K562 (cell line): ENCODE results near the gene SNAPC3. TPM values are rescaled to one million over a fixed set of nuclear protein-coding genes. Genes with fewer than 3 reads are reported as not detected.

Experiments used
- ATAC-seq: fragments of 200-7000 bp; cut with Tn5 transposase; 3 replicates; pipeline ENCODE4 v1.9.1; 2020; ENCODE audit warnings: moderate library complexity
- BruUV-seq: library from RNA; stranded (reverse); fragments of 400-500 nt; replicated peaks from 2 replicates; lab custom pipeline; 2021; lab: Mats Ljungman, UMichigan
- CTCF ChIA-PET: fragments of 300-600 bp; formaldehyde crosslinking; extraction: SDS; loops from one replicate; lab custom pipeline; 2021; ENCODE audit warnings: low intra/inter-chr PET ratio; lab: Yijun Ruan, JAX
- POLR2A ChIA-PET: fragments of 300-600, 350-650 bp; sonication (Branson Sonifier 250); formaldehyde crosslinking; extraction: SDS; loops from one replicate; lab custom pipeline; 2021; ENCODE audit warnings: antibody characterized with exemption, inconsistent platforms; lab: Yijun Ruan, JAX
- DNase-seq, 4 experiments: peaks; one replicate each; pipeline versions ENCODE4 v3.0.0 to v3.0.0-alpha.2; 2011 to 2018; ENCODE audit warnings: low spot score in 3 of 4, mixed read lengths in 3 of 4; ENCODE audit errors: extremely low read depth in 1 of 4
- FAIRE-seq: peaks from 2 replicates; lab custom pipeline; 2011; peaks lifted over from hg19 to GRCh38; lab: Jason Lieb, UNC
- H2AFZ ChIP-seq: 2 replicates; pipeline ENCODE4 v1.6.0; 2011; ENCODE audit warnings: low read depth, low read length, control low read depth, inconsistent platforms
- H3K27ac ChIP-seq: fragments of 200-600 bp; 3 replicates; pipeline ENCODE4 v1.8.0; 2011; ENCODE audit warnings: low read depth, mild to moderate bottlenecking, control low read depth, inconsistent platforms, low read length, moderate library complexity, mixed read lengths; ENCODE audit errors: extremely low read depth
- H3K27me3 ChIP-seq, 2 experiments: fragments of 300-600 bp in 1 of 2; 2 replicates in 1 of 2; 3 replicates in 1 of 2; pipeline versions ENCODE4 v1.6.0 to v1.8.0; 2011; ENCODE audit warnings: inconsistent platforms in 2 of 2, low read length in 2 of 2, mild to moderate bottlenecking in 1 of 2, mixed read lengths in 1 of 2, moderate library complexity in 1 of 2; ENCODE audit not compliant: control insufficient read depth in 2 of 2, insufficient read depth in 2 of 2
- H3K36me3 ChIP-seq: fragments of 300-600 bp; 3 replicates; pipeline ENCODE4 v1.8.0; 2011; ENCODE audit warnings: mild to moderate bottlenecking, low read length, inconsistent platforms; ENCODE audit not compliant: control insufficient read depth, insufficient read depth
- H3K4me1 ChIP-seq, 2 experiments: fragments of 200-600 bp in 1 of 2; replicated peaks in 1 of 2; 2 replicates in 1 of 2; 3 replicates in 1 of 2; pipeline versions ENCODE4 v1.5.1 to v1.8.0; 2011; ENCODE audit warnings: inconsistent platforms in 2 of 2, low read length in 2 of 2, mild to moderate bottlenecking in 1 of 2, mixed read lengths in 1 of 2, moderate library complexity in 1 of 2; ENCODE audit not compliant: control insufficient read depth in 2 of 2, insufficient read depth in 2 of 2
- H3K4me2 ChIP-seq: 2 replicates; pipeline ENCODE4 v1.6.1; 2011; ENCODE audit warnings: low read length, control low read depth, inconsistent platforms, mixed read lengths; ENCODE audit not compliant: insufficient read depth
- H3K4me3 ChIP-seq: fragments of 200-600 bp; sonication (generic), shearing (Covaris generic); 2 replicates; pipeline ENCODE4 v1.5.1; 2016; ENCODE audit warnings: control low read depth, inconsistent platforms
- H3K79me2 ChIP-seq: fragments of 200-600 bp; 3 replicates; pipeline ENCODE4 v1.8.0; 2011; ENCODE audit warnings: low read length, inconsistent platforms; ENCODE audit not compliant: control insufficient read depth, insufficient read depth
- H3K9ac ChIP-seq, 2 experiments: 2 replicates each; pipeline versions ENCODE4 v1.6.0 to v1.6.1; 2011; ENCODE audit warnings: low read depth in 2 of 2, low read length in 2 of 2, control low read depth in 1 of 2, inconsistent platforms in 1 of 2, mild to moderate bottlenecking in 1 of 2, mixed read lengths in 1 of 2; ENCODE audit not compliant: insufficient read depth in 1 of 2
- H3K9me1 ChIP-seq: one replicate; pipeline ENCODE4 v1.6.0; 2011; ENCODE audit warnings: inconsistent platforms, mild to moderate bottlenecking, low read length, moderate library complexity; ENCODE audit not compliant: control insufficient read depth, insufficient read depth
- H3K9me3 ChIP-seq: replicated peaks from 2 replicates; pipeline ENCODE4 v1.5.1; 2011; ENCODE audit warnings: low read depth, low read length, inconsistent platforms; ENCODE audit not compliant: control insufficient read depth, insufficient read depth
- H4K20me1 ChIP-seq: replicated peaks from 2 replicates; pipeline ENCODE4 v1.6.1; 2011; ENCODE audit warnings: low read length, inconsistent platforms, mixed read lengths; ENCODE audit not compliant: control insufficient read depth, insufficient read depth
- ARID3A ChIP-seq: IDR thresholded peaks from 2 replicates; pipeline ENCODE4 v1.6.1; 2012; ENCODE audit warnings: low read depth, low read length, improper control_type of control experiment, borderline replicate concordance
- CBX8 ChIP-seq: fragments of 200-600 bp; sonication (generic); IDR thresholded peaks from 2 replicates; pipeline ENCODE4 v1.6.1; 2012; ENCODE audit warnings: borderline replicate concordance, mixed run types, low read depth, mild to moderate bottlenecking, moderate library complexity, mixed read lengths, low read length, control low read depth, inconsistent platforms; ENCODE audit not compliant: poor library complexity, severe bottlenecking; ENCODE audit errors: extremely low read depth
- ZBTB12 ChIP-seq: fragments of 250-450 bp; sonication (Bioruptor Pico); IDR thresholded peaks from 2 replicates; pipeline ENCODE4 v1.4.0; 2020
- ZBTB17 ChIP-seq: fragments of 450-650 bp; formaldehyde crosslinking; IDR thresholded peaks from 2 replicates; pipeline ENCODE4 v1.4.0; 2020; ENCODE audit warnings: mild to moderate bottlenecking
- WGBS: fragments of 100-300 bp; shearing (Covaris generic); methylation state at CpG from one replicate; pipeline ENCODE4 v1.1.6; 2016; ENCODE audit warnings: low coverage, mixed read lengths; ENCODE audit not compliant: insufficient coverage; ENCODE audit errors: missing lambda C conversion rate; 5-methylcytosine and 5-hydroxymethylcytosine counted together
- in situ Hi-C: fragments of 300-500 bp; cut with MboI; formaldehyde crosslinking; loops from 4 replicates; pipeline ENCODE4 v1.15.0; 2018; ENCODE audit warnings: inconsistent platforms, mixed read lengths
- intact Hi-C: fragments of 100-400 bp; cut with micrococcal nuclease; formaldehyde crosslinking; loops from 2 replicates; pipeline ENCODE4 v1.14.2; 2022
- polyA plus RNA-seq, 8 experiments: library from polyadenylated mRNA; depleted of rRNA in 4 of 8; stranded (reverse) in 5 of 8; unstranded in 3 of 8; fragments of >200 nt; fragmentation: Nextera tagmentation in 2 of 8; fragmentation: Illumina TruSeq in 1 of 8; extraction: Ambion mirVana in 2 of 8; extraction: Trizol in 1 of 8; gene quantifications; 2 replicates each; pipeline versions ENCODE4 v1.2.1 to v1.2.3, GENCODE V29; 2011 to 2014; ENCODE audit warnings: inconsistent platforms in 1 of 8, missing spikeins in 1 of 8
- total RNA-seq, 7 experiments: library from RNA; depleted of rRNA in 6 of 7; stranded (reverse); fragments of >200 nt in 6 of 7; fragmentation: Illumina TruSeq in 2 of 7; extraction: Trizol in 2 of 7; gene quantifications; 2 replicates each; pipeline versions ENCODE4 v1.2.1 to v1.2.3, GENCODE V29; 2011 to 2021; ENCODE audit warnings: low replicate concordance in 1 of 7

Gene SNAPC3
- total and polyA plus RNA-seq, 9 of the 15 experiments (the other 6 are each of a cell fraction or from before 2014, with no cell fraction given) = 2.3 to 38.9 (median 19.8) TPM

DNA sequence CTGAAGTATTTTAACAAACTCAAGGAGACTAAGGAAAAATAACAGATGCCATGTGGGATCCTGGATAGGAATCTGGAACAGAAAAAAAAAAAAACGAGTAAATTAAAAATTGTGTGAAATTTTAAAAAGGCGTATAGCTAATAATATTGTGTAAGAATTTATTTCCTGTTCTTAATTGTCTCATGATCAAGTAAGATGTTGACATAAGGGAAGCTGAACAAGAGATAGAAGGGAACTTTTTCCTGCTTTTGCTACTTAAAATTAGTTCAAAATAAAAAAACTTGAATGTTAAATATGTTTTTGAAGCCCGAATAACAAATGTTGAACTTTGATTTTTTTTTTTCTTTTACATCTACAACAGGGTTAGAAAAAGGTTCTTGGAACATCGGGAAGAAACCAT lies 10.5 kb downstream of the SNAPC3 start:
- H3K27me3 ChIP-seq = no peaks in the 10 kb centered on the region
- 70% methylated on average over 3 of the region's 4 CpGs for whole genome bisulfite sequencing
- in situ Hi-C loops = no loop called here
- H3K36me3 ChIP-seq = peaks cover 54% of the 10 kb centered on the region; the same call in 2 of the 3 replicates
- H3K9me3 ChIP-seq = no peaks in the 10 kb centered on the region
- no TSS peak for BruUV-seq
- H3K4me3 ChIP-seq = no peak overlapping the region
- peaks cover 70% of the 10 kb centered on the region for H3K79me2 ChIP-seq
- no peaks in the 10 kb centered on the region for H4K20me1 ChIP-seq
- TF ChIP-seq CBX8 (no peak), ZBTB17 (CRISPR knock-in tag) (no peak), ZBTB12 (no peak), ARID3A (no peak)
- FAIRE-seq (no peak), ATAC-seq (no peak), DNase-seq (no peak)
- H3K27ac ChIP-seq = no peak overlapping the region
- ChIA-PET CTCF (no interaction called here), POLR2A (no interaction called here)
- no peak overlapping the region for H2AFZ ChIP-seq
- intact Hi-C loops = no loop called here
- no peak overlapping the region for H3K4me2 ChIP-seq
- H3K4me1 ChIP-seq = peaks cover 0 to 1% of the 10 kb centered on the region in 2 experiments; a peak in 1 of 5 replicates
- H3K9me1 ChIP-seq = no peaks in the 10 kb centered on the region
- no peak overlapping the region for H3K9ac ChIP-seq
